SK-N-SH (cell line): ENCODE data around the gene CCDC167. TPM values are rescaled to one million over a fixed set of nuclear protein-coding genes. Genes with fewer than 3 reads are reported as not detected.

Source experiments
- CTCF ChIA-PET: fragments of 300-600, 350-600 bp; formaldehyde crosslinking; extraction: SDS; loops from one replicate; lab custom pipeline; 2021; lab: Yijun Ruan, JAX
- POLR2A ChIA-PET: fragments of 350-600 bp; sonication (Branson Sonifier 250); formaldehyde crosslinking; extraction: SDS; loops from one replicate; lab custom pipeline; 2020; ENCODE audit warnings: antibody characterized with exemption, inconsistent platforms; lab: Yijun Ruan, JAX
- DNase-seq: peaks from one replicate; pipeline ENCODE4 v3.0.0; 2012
- H2AFZ ChIP-seq: fragments of 200-600 bp; sonication (generic); 2 replicates; pipeline ENCODE4 v1.8.1; 2016; ENCODE audit warnings: antibody characterized with exemption, mild to moderate bottlenecking, low read depth
- H3F3A ChIP-seq: fragments of 200-600 bp; sonication (generic); replicated peaks from 2 replicates; pipeline ENCODE3; 2016; ENCODE audit warnings: antibody characterized with exemption, mild to moderate bottlenecking; ENCODE audit not compliant: insufficient read depth
- H3K27ac ChIP-seq, 2 experiments: fragments of 200-500 bp in 1 of 2; fragments of 200-600 bp in 1 of 2; sonication (Bioruptor generic) in 1 of 2; sonication (generic), shearing (Covaris generic) in 1 of 2; 2 replicates each; pipeline versions ENCODE4 v1.5.1 to v1.6.1; 2014 to 2016; ENCODE audit warnings: low read depth in 2 of 2, inconsistent platforms in 1 of 2, low read length in 1 of 2, mild to moderate bottlenecking in 1 of 2, mixed read lengths in 1 of 2
- H3K27me3 ChIP-seq: fragments of 200-600 bp; sonication (generic), shearing (Covaris generic); 2 replicates; pipeline ENCODE4 v1.6.1; 2016; ENCODE audit warnings: mixed run types; ENCODE audit not compliant: insufficient read depth
- H3K36me3 ChIP-seq, 2 experiments: fragments of 200-500 bp in 1 of 2; fragments of 200-600 bp in 1 of 2; sonication (Bioruptor generic) in 1 of 2; sonication (generic) in 1 of 2; replicated peaks in 1 of 2; 2 replicates each; pipeline versions ENCODE3 to v1.5.1; 2014 to 2016; ENCODE audit warnings: low read length in 1 of 2, mild to moderate bottlenecking in 1 of 2; ENCODE audit not compliant: insufficient read depth in 2 of 2, control insufficient read depth in 1 of 2
- H3K4me1 ChIP-seq, 2 experiments: fragments of 200-500 bp in 1 of 2; fragments of 200-600 bp in 1 of 2; sonication (Bioruptor generic) in 1 of 2; sonication (generic), shearing (Covaris generic) in 1 of 2; 2 replicates each; pipeline versions ENCODE4 v1.5.1 to v1.6.1; 2014 to 2016; ENCODE audit warnings: low read depth in 1 of 2, low read length in 1 of 2, mixed run types in 1 of 2; ENCODE audit not compliant: insufficient read depth in 2 of 2, control insufficient read depth in 1 of 2
- H3K4me2 ChIP-seq: fragments of 200-600 bp; sonication (generic), shearing (Covaris generic); 2 replicates; pipeline ENCODE4 v1.6.1; 2017; ENCODE audit warnings: mixed run types
- H3K4me3 ChIP-seq, 2 experiments: fragments of 200-500 bp in 1 of 2; fragments of 200-600 bp in 1 of 2; sonication (Bioruptor generic) in 1 of 2; sonication (generic), shearing (Covaris generic) in 1 of 2; 2 replicates each; pipeline versions ENCODE4 v1.5.1 to v1.8.1; 2014 to 2016; ENCODE audit warnings: low read depth in 2 of 2, inconsistent platforms in 1 of 2, low read length in 1 of 2, mild to moderate bottlenecking in 1 of 2, mixed read lengths in 1 of 2, moderate library complexity in 1 of 2
- H3K79me2 ChIP-seq: fragments of 200-600 bp; sonication (generic); 2 replicates; pipeline ENCODE4 v1.8.1; 2017; ENCODE audit warnings: mild to moderate bottlenecking; ENCODE audit not compliant: insufficient read depth
- H3K9ac ChIP-seq: fragments of 200-600 bp; sonication (generic); 2 replicates; pipeline ENCODE4 v1.6.1; 2017; ENCODE audit warnings: mixed run types
- H3K9me2 ChIP-seq: fragments of 200-600 bp; sonication (generic); 2 replicates; pipeline ENCODE4 v1.6.1; 2017; ENCODE audit warnings: mixed run types
- H3K9me3 ChIP-seq: fragments of 200-600 bp; sonication (generic); 2 replicates; pipeline ENCODE4 v1.6.1; 2017; ENCODE audit warnings: mixed run types, mild to moderate bottlenecking, moderate library complexity
- H4K20me1 ChIP-seq: fragments of 200-600 bp; sonication (generic); 2 replicates; pipeline ENCODE4 v1.6.1; 2017; ENCODE audit warnings: mild to moderate bottlenecking, mixed run types; ENCODE audit not compliant: insufficient read depth
- CHD2 ChIP-seq: fragments of 150-350 bp; IDR thresholded peaks from 2 replicates; pipeline ENCODE4 v1.6.1; 2018; ENCODE audit warnings: low read length; ENCODE audit not compliant: partially characterized antibody
- ELF1 ChIP-seq: IDR thresholded peaks from 2 replicates; pipeline ENCODE4 v1.4.0; 2012
- EZH2phosphoT487 ChIP-seq: fragments of 200-600 bp; sonication (generic); IDR thresholded peaks from 2 replicates; pipeline ENCODE4 v1.6.1; 2017; ENCODE audit warnings: low read depth, mixed run types, mild to moderate bottlenecking, antibody characterized with exemption, moderate library complexity, borderline replicate concordance
- FOSL2 ChIP-seq: IDR thresholded peaks from 2 replicates; pipeline ENCODE4 v1.4.0; 2012; ENCODE audit warnings: low read depth, mild to moderate bottlenecking, moderate library complexity, borderline replicate concordance
- FOXM1 ChIP-seq: IDR thresholded peaks from 2 replicates; pipeline ENCODE4 v1.4.0; 2012; ENCODE audit warnings: low read depth, mild to moderate bottlenecking
- JUND ChIP-seq: IDR thresholded peaks from 2 replicates; pipeline ENCODE4 v1.4.0; 2012
- MEF2A ChIP-seq: IDR thresholded peaks from 2 replicates; pipeline ENCODE4 v1.4.0; 2012; ENCODE audit warnings: low read depth, borderline replicate concordance
- NFIC ChIP-seq: IDR thresholded peaks from 2 replicates; pipeline ENCODE4 v1.4.0; 2012; ENCODE audit warnings: borderline replicate concordance
- NRF1 ChIP-seq: IDR thresholded peaks from 2 replicates; pipeline ENCODE4 v1.6.1; 2012; ENCODE audit warnings: low read depth, mild to moderate bottlenecking, low read length
- RFX5 ChIP-seq: IDR thresholded peaks from 2 replicates; pipeline ENCODE4 v1.6.1; 2012; ENCODE audit warnings: mild to moderate bottlenecking, improper control_type of control experiment, low read length
- TAF1 ChIP-seq: IDR thresholded peaks from 2 replicates; pipeline ENCODE4 v1.6.1; 2012; ENCODE audit warnings: low read depth, mild to moderate bottlenecking, low read length, moderate library complexity, borderline replicate concordance
- TCF12 ChIP-seq: IDR thresholded peaks from 2 replicates; pipeline ENCODE4 v1.4.0; 2012
- TEAD4 ChIP-seq: IDR thresholded peaks from 2 replicates; pipeline ENCODE4 v1.4.0; 2012; ENCODE audit warnings: mild to moderate bottlenecking, borderline replicate concordance; ENCODE audit not compliant: insufficient read depth
- YY1 ChIP-seq: IDR thresholded peaks from 2 replicates; pipeline ENCODE4 v1.4.0; 2012; ENCODE audit warnings: low read depth, mild to moderate bottlenecking
- WGBS: methylation state at CpG from one replicate; pipeline ENCODE4 v1.1.6; 2017; ENCODE audit warnings: low lambda C conversion rate; 5-methylcytosine and 5-hydroxymethylcytosine counted together
- polyA plus RNA-seq, 3 experiments: library from polyadenylated mRNA; depleted of rRNA; stranded (reverse); fragments of >200 nt; gene quantifications; 2 replicates each; pipeline ENCODE4 v1.2.3, GENCODE V29; 2012
- TF ChIP-seq, protein P1 (sequence below): fragments of 150-350 bp; IDR thresholded peaks from 2 replicates; pipeline ENCODE4 v1.6.1; 2016; ENCODE audit warnings: mild to moderate bottlenecking, low read depth, low read length
- TF ChIP-seq, protein P2 (sequence below): fragments of 150-350 bp; IDR thresholded peaks from 2 replicates; pipeline ENCODE4 v1.6.1; 2017; ENCODE audit warnings: antibody characterized with exemption, low read length, low read depth, borderline replicate concordance
- TF ChIP-seq, protein P3 (sequence below): IDR thresholded peaks from 2 replicates; pipeline ENCODE4 v1.4.0; 2012; ENCODE audit warnings: low read depth, borderline replicate concordance
- TF ChIP-seq, protein P4 (sequence below): fragments of 200-600 bp; sonication (generic); IDR thresholded peaks from 2 replicates; pipeline ENCODE4 v1.6.1; 2017; ENCODE audit warnings: antibody characterized with exemption, mild to moderate bottlenecking, moderate library complexity

The CCDC167 gene
- polyA plus RNA-seq, 1 of the 3 experiments (the other 2 are of a cell fraction), result 49.1 TPM

DNA sequence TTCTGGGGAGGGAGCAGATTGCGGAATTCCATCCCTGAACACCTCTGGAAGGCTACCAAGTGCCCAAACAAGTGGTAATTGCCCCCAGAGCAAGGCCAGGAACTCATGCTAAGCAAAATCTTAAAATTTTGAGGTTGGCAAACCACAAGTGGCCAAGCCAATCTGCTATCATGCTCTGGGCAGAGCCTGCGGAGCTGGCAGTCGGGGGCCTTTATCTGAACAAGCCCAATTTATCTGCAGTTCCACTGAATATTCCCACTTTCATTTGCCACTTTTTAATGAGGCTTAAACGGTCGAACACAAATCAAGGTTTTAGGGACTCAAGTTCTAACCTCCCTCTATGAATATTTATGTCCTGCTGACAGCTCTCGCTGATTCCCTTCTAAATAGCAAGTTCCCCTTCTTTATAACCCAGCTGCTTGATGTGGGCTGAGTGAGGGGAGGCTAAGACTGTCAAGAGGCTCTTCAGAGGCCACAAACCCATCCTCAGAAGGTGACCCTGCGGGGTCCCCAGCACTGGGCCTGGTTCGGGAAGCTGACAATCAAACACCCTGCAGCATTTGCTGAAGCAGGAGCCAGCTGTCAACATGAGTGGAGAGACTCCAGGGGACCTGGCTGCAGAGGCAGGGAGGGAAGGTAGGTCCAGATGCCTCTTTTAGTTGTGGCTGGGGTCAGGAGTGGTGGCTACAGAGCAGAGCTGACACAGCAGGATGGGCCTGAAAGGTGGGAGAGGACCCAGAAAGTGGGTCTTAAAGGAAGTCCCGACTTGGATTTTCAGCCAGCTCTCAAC lies 11.9 kb downstream of the CCDC167 start:
- Histone ChIP-seq H4K20me1 (no peaks in the 10 kb centered on the region), H3K9me3 (no peaks in the 10 kb centered on the region), H3K27ac (peak overlapping the region in 1 of 2 experiments; percentile 47; a peak in 2 of 4 replicates), H3F3A (no peaks in the 10 kb centered on the region), H3K4me2 (no peak overlapping the region), H3K9me2 (no peaks in the 10 kb centered on the region), H3K9ac (no peak overlapping the region), H3K4me3 (no peak overlapping the region), H3K79me2 (no peaks in the 10 kb centered on the region), H3K27me3 (no peaks in the 10 kb centered on the region), H3K4me1 (peaks cover 0 to 65% of the 10 kb centered on the region in 2 experiments; a peak in 2 of 4 replicates), H3K36me3 (peaks cover 0 to 13% of the 10 kb centered on the region in 2 experiments)
- DNase-seq, result no peak
- WGBS, result 96% methylated on average over 8 of the region's 9 CpGs
- CTCF ChIA-PET, result interaction anchor here (0.8 to 10.8 kb wide), 11 partner anchors 14 to 216 kb away, joined by 3 to 116 read pairs (median 3); no protein-coding TSS in a partner anchor
- TF ChIP-seq CHD2, result no peak
- no peak for TF ChIP-seq TAF1
- TF ChIP-seq MEF2A, result no peak
- TF ChIP-seq FOSL2, result no peak
- TF ChIP-seq, protein P1, sequence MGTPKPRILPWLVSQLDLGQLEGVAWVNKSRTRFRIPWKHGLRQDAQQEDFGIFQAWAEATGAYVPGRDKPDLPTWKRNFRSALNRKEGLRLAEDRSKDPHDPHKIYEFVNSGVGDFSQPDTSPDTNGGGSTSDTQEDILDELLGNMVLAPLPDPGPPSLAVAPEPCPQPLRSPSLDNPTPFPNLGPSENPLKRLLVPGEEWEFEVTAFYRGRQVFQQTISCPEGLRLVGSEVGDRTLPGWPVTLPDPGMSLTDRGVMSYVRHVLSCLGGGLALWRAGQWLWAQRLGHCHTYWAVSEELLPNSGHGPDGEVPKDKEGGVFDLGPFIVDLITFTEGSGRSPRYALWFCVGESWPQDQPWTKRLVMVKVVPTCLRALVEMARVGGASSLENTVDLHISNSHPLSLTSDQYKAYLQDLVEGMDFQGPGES, result no peak
- TF ChIP-seq, all 33 proteins: peak for 0
- H2AFZ ChIP-seq, result no peak overlapping the region
- POLR2A ChIA-PET, result interaction anchor here (0.5 to 1.4 kb wide), 3 partner anchors 29 to 210 kb away, joined by 3 to 5 read pairs (median 4); partner anchors contain the start of gene MDGA1

DNA sequence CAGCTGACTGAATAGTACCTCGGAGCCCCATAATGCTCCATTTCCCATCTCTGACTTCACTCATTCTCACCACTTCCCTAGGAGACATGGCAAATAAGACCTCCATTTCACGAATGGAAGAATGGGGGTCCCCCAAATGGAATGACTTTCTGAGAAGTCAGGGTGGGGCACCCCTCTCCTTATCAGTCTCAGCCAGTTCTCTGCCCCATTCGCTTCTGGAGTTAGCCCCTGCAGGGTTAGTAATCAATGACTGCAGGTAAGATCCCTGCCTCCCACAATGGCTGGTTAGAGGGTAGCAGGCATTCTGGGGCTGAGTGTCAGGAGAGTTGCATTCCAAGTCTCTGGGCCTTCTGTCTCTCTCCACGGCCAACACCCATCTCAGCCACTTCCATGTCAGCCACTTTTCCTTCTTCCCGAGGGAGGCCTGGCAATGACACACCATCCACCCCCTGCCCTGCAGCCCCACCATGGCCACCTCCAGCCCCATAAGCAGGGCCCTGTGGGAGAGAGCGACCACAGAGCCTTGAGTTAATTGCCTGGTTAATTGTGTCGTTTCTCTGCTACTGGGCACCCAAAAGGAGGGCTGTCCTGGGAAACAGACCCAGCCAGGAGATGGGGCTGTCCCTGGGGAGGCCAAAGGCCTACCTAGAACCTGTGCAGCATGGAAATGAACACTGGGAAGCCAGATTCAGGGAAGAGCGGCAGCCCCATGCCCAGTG lies 13.4 kb downstream of the CCDC167 start:
- peaks cover 0 to 50% of the 10 kb centered on the region in 2 experiments; a peak in 1 of 4 replicates for H3K4me1 ChIP-seq
- no peak overlapping the region for H2AFZ ChIP-seq
- H3K9me2 ChIP-seq, result no peaks in the 10 kb centered on the region
- H3K27ac ChIP-seq, result no peak overlapping the region; a peak in 1 of 4 replicates
- no peak overlapping the region for H3K4me2 ChIP-seq
- no peak overlapping the region for H3K4me3 ChIP-seq
- no peaks in the 10 kb centered on the region for H3K9me3 ChIP-seq
- CTCF ChIA-PET, result interaction anchor here (1.5 to 10.8 kb wide), 4 partner anchors 78 to 204 kb away, joined by 4 to 116 read pairs (median 48); no protein-coding TSS in a partner anchor
- 92% methylated on average over 7 of the region's 8 CpGs for WGBS
- H3K36me3 ChIP-seq, result peaks cover 0 to 24% of the 10 kb centered on the region in 2 experiments
- H3F3A ChIP-seq, result no peaks in the 10 kb centered on the region
- no peaks in the 10 kb centered on the region for H3K79me2 ChIP-seq
- no peak for DNase-seq
- no peaks in the 10 kb centered on the region for H3K27me3 ChIP-seq
- no peaks in the 10 kb centered on the region for H4K20me1 ChIP-seq
- no peak overlapping the region for H3K9ac ChIP-seq
- POLR2A ChIA-PET, result no interaction called here
- TF ChIP-seq RFX5 (no peak), FOXM1 (no peak), EZH2phosphoT487 (no peak), ELF1 (no peak), TAF1 (no peak), TEAD4 (no peak), YY1 (no peak), NRF1 (no peak), JUND (no peak), TCF12 (no peak), NFIC (no peak)
- TF ChIP-seq, protein P2, sequence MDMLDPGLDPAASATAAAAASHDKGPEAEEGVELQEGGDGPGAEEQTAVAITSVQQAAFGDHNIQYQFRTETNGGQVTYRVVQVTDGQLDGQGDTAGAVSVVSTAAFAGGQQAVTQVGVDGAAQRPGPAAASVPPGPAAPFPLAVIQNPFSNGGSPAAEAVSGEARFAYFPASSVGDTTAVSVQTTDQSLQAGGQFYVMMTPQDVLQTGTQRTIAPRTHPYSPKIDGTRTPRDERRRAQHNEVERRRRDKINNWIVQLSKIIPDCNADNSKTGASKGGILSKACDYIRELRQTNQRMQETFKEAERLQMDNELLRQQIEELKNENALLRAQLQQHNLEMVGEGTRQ, result no peak
- TF ChIP-seq, protein P3, sequence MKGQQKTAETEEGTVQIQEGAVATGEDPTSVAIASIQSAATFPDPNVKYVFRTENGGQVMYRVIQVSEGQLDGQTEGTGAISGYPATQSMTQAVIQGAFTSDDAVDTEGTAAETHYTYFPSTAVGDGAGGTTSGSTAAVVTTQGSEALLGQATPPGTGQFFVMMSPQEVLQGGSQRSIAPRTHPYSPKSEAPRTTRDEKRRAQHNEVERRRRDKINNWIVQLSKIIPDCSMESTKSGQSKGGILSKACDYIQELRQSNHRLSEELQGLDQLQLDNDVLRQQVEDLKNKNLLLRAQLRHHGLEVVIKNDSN, result no peak
- TF ChIP-seq, protein P4, sequence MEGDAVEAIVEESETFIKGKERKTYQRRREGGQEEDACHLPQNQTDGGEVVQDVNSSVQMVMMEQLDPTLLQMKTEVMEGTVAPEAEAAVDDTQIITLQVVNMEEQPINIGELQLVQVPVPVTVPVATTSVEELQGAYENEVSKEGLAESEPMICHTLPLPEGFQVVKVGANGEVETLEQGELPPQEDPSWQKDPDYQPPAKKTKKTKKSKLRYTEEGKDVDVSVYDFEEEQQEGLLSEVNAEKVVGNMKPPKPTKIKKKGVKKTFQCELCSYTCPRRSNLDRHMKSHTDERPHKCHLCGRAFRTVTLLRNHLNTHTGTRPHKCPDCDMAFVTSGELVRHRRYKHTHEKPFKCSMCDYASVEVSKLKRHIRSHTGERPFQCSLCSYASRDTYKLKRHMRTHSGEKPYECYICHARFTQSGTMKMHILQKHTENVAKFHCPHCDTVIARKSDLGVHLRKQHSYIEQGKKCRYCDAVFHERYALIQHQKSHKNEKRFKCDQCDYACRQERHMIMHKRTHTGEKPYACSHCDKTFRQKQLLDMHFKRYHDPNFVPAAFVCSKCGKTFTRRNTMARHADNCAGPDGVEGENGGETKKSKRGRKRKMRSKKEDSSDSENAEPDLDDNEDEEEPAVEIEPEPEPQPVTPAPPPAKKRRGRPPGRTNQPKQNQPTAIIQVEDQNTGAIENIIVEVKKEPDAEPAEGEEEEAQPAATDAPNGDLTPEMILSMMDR, result no peak
- TF ChIP-seq, protein P1, result no peak
